ENCODE results near the gene PCCA. TPM values are rescaled to one million over a fixed set of nuclear protein-coding genes. Genes with fewer than 3 reads are reported as not detected.

The PCCA gene
- total and polyA plus RNA-seq, 2 of the 13 experiments (the other 11 are each of a cell fraction or from before 2014, with no cell fraction given) = 15.0 to 32.2 TPM

DNA sequence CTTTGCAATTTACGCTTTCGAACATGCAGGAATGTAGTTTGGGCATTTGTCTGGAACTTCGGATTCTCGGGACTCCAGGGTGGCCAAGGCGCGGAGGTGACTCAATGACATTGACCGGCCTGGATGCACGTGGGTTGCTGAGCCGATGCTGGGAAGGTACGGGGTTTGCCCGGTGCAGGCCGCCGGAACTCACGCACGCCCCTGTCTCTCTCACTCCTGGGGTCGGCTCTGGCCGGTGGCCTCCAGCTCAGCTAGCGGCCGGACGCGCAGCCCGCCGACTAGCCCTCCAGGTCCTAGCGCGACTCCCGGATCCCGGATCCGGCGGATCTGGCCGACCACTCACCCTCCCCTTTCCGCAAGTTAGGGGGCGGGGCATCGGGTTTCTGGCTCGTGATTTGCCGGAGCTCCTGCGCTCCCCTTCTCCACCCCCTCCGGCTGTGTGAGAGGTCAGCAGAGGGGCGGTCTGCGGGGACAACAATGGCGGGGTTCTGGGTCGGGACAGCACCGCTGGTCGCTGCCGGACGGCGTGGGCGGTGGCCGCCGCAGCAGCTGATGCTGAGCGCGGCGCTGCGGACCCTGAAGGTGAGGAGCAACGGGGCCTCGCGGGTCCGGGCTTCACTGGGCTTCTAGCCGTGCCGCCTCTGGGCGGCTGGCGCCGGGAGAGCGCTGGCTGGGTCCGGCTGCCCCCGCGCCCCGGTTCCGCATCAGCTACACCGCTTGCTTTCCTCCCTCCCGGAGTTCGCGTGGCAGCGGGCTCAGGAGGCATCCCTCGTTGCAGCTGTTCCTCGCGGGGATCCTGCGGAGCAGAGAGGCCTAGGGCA is at the start of gene PCCA (continued):
- no peak for TF ChIP-seq SOX6 (IDR thresholded peaks at IDR 0.05)
- TF ChIP-seq SOX6 (CRISPR knock-in tag; IDR thresholded peaks at IDR 0.05) = peak; percentile 81
- TF ChIP-seq ARID4A (CRISPR knock-in tag; IDR thresholded peaks at IDR 0.05; ENCODE audit: borderline replicate concordance) = peak; percentile 94
- peak; percentile 22; the same call in 1 of the 2 replicates for TF ChIP-seq SOX13 (IDR thresholded peaks at IDR 0.05)
- TF ChIP-seq SOX13 (CRISPR knock-in tag; conservative IDR thresholded peaks at IDR 0.05 in 1 of 2, IDR thresholded peaks at IDR 0.05 in 1 of 2) = peak in 1 of 2 experiments; percentile 53; a peak in 2 of 4 replicates
- peak; percentile 82; the same call in 1 of the 2 replicates for TF ChIP-seq ZNF337 (CRISPR knock-in tag; IDR thresholded peaks at IDR 0.05; ENCODE audit: borderline replicate concordance, low read depth)
- no peak for TF ChIP-seq ZNF737 (CRISPR knock-in tag; IDR thresholded peaks at IDR 0.05; ENCODE audit: borderline replicate concordance)
- peak; percentile 87 for TF ChIP-seq ZNF44 (CRISPR knock-in tag; IDR thresholded peaks at IDR 0.05)
- TF ChIP-seq, protein P1, sequence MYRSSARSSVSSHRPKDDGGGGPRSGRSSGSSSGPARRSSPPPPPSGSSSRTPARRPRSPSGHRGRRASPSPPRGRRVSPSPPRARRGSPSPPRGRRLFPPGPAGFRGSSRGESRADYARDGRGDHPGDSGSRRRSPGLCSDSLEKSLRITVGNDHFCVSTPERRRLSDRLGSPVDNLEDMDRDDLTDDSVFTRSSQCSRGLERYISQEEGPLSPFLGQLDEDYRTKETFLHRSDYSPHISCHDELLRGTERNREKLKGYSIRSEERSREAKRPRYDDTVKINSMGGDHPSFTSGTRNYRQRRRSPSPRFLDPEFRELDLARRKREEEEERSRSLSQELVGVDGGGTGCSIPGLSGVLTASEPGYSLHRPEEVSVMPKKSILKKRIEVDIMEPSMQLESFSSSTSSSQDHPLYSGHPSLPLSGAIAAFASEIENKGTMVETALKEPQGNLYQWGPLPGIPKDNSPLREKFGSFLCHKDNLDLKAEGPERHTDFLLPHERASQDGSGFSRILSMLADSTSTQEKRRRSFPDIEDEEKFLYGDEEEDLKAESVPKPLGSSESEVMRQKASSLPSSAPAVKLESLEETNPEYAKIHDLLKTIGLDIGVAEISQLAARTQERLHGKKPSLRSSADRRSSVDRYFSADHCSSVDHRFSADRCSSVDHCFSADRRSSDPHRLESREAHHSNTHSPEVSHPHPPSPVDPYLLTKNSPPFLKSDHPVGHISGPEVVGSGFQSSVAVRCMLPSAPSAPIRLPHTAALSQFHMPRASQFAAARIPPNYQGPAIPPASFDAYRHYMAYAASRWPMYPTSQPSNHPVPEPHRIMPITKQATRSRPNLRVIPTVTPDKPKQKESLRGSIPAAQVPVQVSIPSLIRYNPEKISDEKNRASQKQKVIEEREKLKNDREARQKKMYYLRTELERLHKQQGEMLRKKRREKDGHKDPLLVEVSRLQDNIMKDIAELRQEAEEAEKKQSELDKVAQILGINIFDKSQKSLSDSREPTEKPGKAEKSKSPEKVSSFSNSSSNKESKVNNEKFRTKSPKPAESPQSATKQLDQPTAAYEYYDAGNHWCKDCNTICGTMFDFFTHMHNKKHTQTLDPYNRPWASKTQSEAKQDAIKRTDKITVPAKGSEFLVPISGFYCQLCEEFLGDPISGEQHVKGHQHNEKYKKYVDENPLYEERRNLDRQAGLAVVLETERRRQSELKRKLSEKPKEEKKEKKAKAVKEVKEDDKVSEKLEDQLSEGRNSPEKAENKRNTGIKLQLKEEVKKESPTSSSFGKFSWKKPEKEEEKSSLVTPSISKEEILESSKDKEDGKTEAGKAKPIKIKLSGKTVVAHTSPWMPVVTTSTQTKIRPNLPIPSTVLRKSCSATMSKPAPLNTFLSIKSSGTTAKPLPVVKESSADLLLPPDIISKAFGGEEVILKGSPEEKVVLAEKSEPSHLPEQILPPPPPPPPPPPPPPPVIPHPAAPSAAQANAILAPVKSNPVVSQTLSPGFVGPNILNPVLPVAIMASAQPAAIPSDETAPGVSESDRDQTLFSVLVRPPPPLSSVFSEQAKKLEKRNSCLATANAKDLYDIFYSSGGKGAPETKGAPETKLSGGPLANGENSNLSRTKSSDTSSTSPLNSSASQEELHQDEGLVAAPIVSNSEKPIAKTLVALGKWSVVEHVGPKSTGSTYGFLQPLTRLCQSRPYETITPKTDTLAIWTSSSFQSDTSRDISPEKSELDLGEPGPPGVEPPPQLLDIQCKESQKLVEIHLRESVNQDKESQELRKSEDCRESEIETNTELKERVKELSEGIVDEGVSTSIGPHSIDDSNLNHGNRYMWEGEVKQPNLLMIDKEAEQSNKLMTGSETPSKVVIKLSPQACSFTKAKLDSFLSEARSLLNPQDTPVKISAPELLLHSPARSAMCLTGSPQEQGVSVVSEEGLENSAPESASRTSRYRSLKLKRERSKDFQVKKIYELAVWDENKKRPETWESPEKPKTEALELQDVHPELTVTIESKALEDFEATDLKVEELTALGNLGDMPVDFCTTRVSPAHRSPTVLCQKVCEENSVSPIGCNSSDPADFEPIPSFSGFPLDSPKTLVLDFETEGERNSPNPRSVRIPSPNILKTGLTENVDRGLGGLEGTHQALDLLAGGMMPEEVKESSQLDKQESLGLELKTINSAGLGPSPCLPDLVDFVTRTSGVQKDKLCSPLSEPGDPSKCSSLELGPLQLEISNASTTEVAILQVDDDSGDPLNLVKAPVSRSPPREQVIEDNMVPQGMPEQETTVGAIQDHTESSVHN (CRISPR knock-in tag; IDR thresholded peaks at IDR 0.05) = no peak
- TF ChIP-seq ARNT2 (CRISPR knock-in tag; IDR thresholded peaks at IDR 0.05; ENCODE audit: low read depth) = peak; percentile 90
- TF ChIP-seq ZNF281 (CRISPR knock-in tag; IDR thresholded peaks at IDR 0.05; ENCODE audit: borderline replicate concordance) = peak; percentile 35; the same call in 1 of the 2 replicates
- TF ChIP-seq HNF4A (CRISPR knock-in tag; IDR thresholded peaks at IDR 0.05) = peak; percentile 27; the same call in 1 of the 2 replicates
- no peak for TF ChIP-seq PAF1 (CRISPR knock-in tag; IDR thresholded peaks at IDR 0.05)
